HUDEP-2 (cell line): ENCODE results near the gene CELF3.
"Not testable (repeated sequence)": the region's sequence is repeated elsewhere in the genome, so short reads cannot be mapped to it uniquely, and the experiment has no call there.

ENCODE experiments used
- DNase-seq, 76 experiments: peaks; one replicate each; lab custom pipeline; 2025; ENCODE audit not compliant: unreplicated experiment in 76 of 76; lab: John Stamatoyannopoulos, UW

CELF3 gene

GRCh38 chr1:151716771-151717631 is at the start of gene CELF3:
Gene CELF3 (minus strand): TSS chr1:151716803. CDS start chr1:151716020, 783 bp downstream.
- DNase-seq: peak in 63 of 76 experiments; percentile 6 to 84 (median 45)

GRCh38 chr1:151763990-151764389 is 47.4 kb upstream of the CELF3 start:
- no peak for DNase-seq

GRCh38 chr1:151762941-151763921 is 46.6 kb upstream of the CELF3 start, which contains the start of gene MRPL9:
Gene MRPL9 (minus strand): TSS chr1:151763496. CDS start chr1:151763479, 17 bp downstream.
- DNase-seq: peak in 73 of 76 experiments; percentile 14 to 89 (median 71)

- no peak for DNase-seq
Observed at GRCh38 chr1:151760597-151761385, 44.2 kb upstream of the CELF3 start.

- no peak for DNase-seq
Observed at GRCh38 chr1:151759241-151759640, 42.6 kb upstream of the CELF3 start.

- DNase-seq: peak in 6 of 76 experiments; percentile 1 to 21 (median 14)
Observed at GRCh38 chr1:151756291-151756690, 39.7 kb upstream of the CELF3 start.

- no peak for DNase-seq
Observed at GRCh38 chr1:151741516-151741915, 24.9 kb upstream of the CELF3 start.

GRCh38 chr1:151739590-151740355 is 23.2 kb upstream of the CELF3 start:
- peak in 12 of 76 experiments; percentile 1 to 55 (median 9) for DNase-seq

- no peak for DNase-seq
Observed at GRCh38 chr1:151737479-151737878, 20.9 kb upstream of the CELF3 start.

GRCh38 chr1:151737026-151737425 is 20.4 kb upstream of the CELF3 start:
- DNase-seq: no peak

GRCh38 chr1:151733995-151734394 is 17.4 kb upstream of the CELF3 start:
- not testable (repeated sequence) for DNase-seq

- DNase-seq: no peak
Observed at GRCh38 chr1:151733126-151733525, 16.5 kb upstream of the CELF3 start.

GRCh38 chr1:151729966-151730291 is 13.3 kb upstream of the CELF3 start:
- no peak for DNase-seq

- no peak for DNase-seq
Observed at GRCh38 chr1:151729157-151729965, 12.8 kb upstream of the CELF3 start.

GRCh38 chr1:151728151-151729054 is 11.8 kb upstream of the CELF3 start:
- no peak for DNase-seq

- DNase-seq: no peak
Observed at GRCh38 chr1:151723726-151724370, 7.2 kb upstream of the CELF3 start.

- no peak for DNase-seq
Observed at GRCh38 chr1:151721788-151722510, 5.3 kb upstream of the CELF3 start.
